Mesenchymal stem cell (in vitro differentiated cells and primary cell): ENCODE results near the gene DOCK3.

ENCODE experiments used
- DNase-seq: peaks from one replicate; pipeline ENCODE4 v3.0.0-alpha.2; 2013
- H2AFZ ChIP-seq: one replicate; pipeline ENCODE4 v1.6.1; 2013; ENCODE audit warnings: low read depth, mild to moderate bottlenecking, control low read depth, inconsistent platforms, low read length, moderate library complexity
- H2AK5ac ChIP-seq: 2 replicates; pipeline ENCODE4 v1.6.1; 2013; ENCODE audit warnings: low read length, moderate library complexity, mild to moderate bottlenecking, inconsistent platforms; ENCODE audit not compliant: severe bottlenecking
- H2BK120ac ChIP-seq: one replicate; pipeline ENCODE4 v1.6.1; 2013; ENCODE audit warnings: low read depth, mild to moderate bottlenecking, inconsistent platforms, low read length, moderate library complexity
- H2BK12ac ChIP-seq, 2 experiments: one replicate each; pipeline ENCODE4 v1.6.1; 2013; ENCODE audit warnings: inconsistent platforms in 2 of 2, low read length in 2 of 2, mild to moderate bottlenecking in 2 of 2, moderate library complexity in 2 of 2, control low read depth in 1 of 2
- H2BK15ac ChIP-seq: one replicate; pipeline ENCODE4 v1.6.1; 2013; ENCODE audit warnings: mild to moderate bottlenecking, low read depth, inconsistent platforms; ENCODE audit not compliant: poor library complexity, severe bottlenecking
- H2BK5ac ChIP-seq: 2 replicates; pipeline ENCODE4 v1.6.1; 2013; ENCODE audit warnings: low read depth, mild to moderate bottlenecking, low read length, control low read depth, inconsistent platforms; ENCODE audit not compliant: poor library complexity, severe bottlenecking
- H3K14ac ChIP-seq, 2 experiments: one replicate each; pipeline ENCODE4 v1.6.1; 2013; ENCODE audit warnings: inconsistent platforms in 2 of 2, low read length in 2 of 2, control low read depth in 1 of 2, mild to moderate bottlenecking in 1 of 2, moderate library complexity in 1 of 2
- H3K18ac ChIP-seq, 2 experiments: one replicate each; pipeline ENCODE4 v1.6.1; 2013; ENCODE audit warnings: inconsistent platforms in 2 of 2, low read length in 2 of 2, control low read depth in 1 of 2, low read depth in 1 of 2, mild to moderate bottlenecking in 1 of 2
- H3K23ac ChIP-seq, 2 experiments: one replicate each; pipeline ENCODE4 v1.6.1; 2013; ENCODE audit warnings: inconsistent platforms in 2 of 2, low read length in 2 of 2, mild to moderate bottlenecking in 2 of 2, moderate library complexity in 2 of 2, control low read depth in 1 of 2
- H3K27ac ChIP-seq: 2 replicates; pipeline ENCODE4 v1.5.1; 2013; ENCODE audit warnings: mild to moderate bottlenecking, moderate library complexity, low read length, control low read depth, inconsistent platforms; ENCODE audit not compliant: poor library complexity, severe bottlenecking
- H3K27me3 ChIP-seq, 2 experiments: 2 replicates each; pipeline versions ENCODE4 v1.6.1 to v1.7.0; 2013; ENCODE audit warnings: low read length in 2 of 2, mild to moderate bottlenecking in 2 of 2, moderate library complexity in 2 of 2, control low read depth in 1 of 2, inconsistent platforms in 1 of 2; ENCODE audit not compliant: control insufficient read depth in 1 of 2, insufficient read depth in 1 of 2
- H3K36me3 ChIP-seq, 2 experiments: 2 replicates each; pipeline versions ENCODE4 v1.6.1 to v1.7.0; 2013; ENCODE audit warnings: low read length in 2 of 2, control low read depth in 1 of 2, inconsistent platforms in 1 of 2, low read depth in 1 of 2, mild to moderate bottlenecking in 1 of 2; ENCODE audit not compliant: insufficient read depth in 2 of 2, control insufficient read depth in 1 of 2
- H3K4ac ChIP-seq, 2 experiments: one replicate each; pipeline ENCODE4 v1.6.1; 2013; ENCODE audit warnings: inconsistent platforms in 2 of 2, low read length in 2 of 2, mild to moderate bottlenecking in 2 of 2, moderate library complexity in 2 of 2, control low read depth in 1 of 2, low read depth in 1 of 2
- H3K4me1 ChIP-seq: 2 replicates; pipeline ENCODE4 v1.6.1; 2013; ENCODE audit warnings: low read depth, low read length, control low read depth; ENCODE audit not compliant: control insufficient read depth, insufficient read depth
- H3K4me2 ChIP-seq: 2 replicates; pipeline ENCODE4 v1.6.1; 2013; ENCODE audit warnings: low read length, mild to moderate bottlenecking, inconsistent platforms; ENCODE audit not compliant: poor library complexity, severe bottlenecking
- H3K4me3 ChIP-seq, 2 experiments: 2 replicates each; pipeline versions ENCODE4 v1.5.1 to v1.7.0; 2013; ENCODE audit warnings: low read length in 2 of 2, mild to moderate bottlenecking in 2 of 2, control low read depth in 1 of 2, low read depth in 1 of 2; ENCODE audit not compliant: insufficient read depth in 1 of 2
- H3K79me1 ChIP-seq: replicated peaks from 2 replicates; pipeline ENCODE4 v1.6.1; 2013; ENCODE audit warnings: mild to moderate bottlenecking, control low read depth, low read length, inconsistent platforms; ENCODE audit not compliant: poor library complexity, severe bottlenecking
- H3K9ac ChIP-seq: 2 replicates; pipeline ENCODE4 v1.7.0; 2013; ENCODE audit warnings: mild to moderate bottlenecking, low read length, moderate library complexity
- H3K9me3 ChIP-seq: 2 replicates; pipeline ENCODE4 v1.7.0; 2013; ENCODE audit warnings: mild to moderate bottlenecking, low read length; ENCODE audit not compliant: control insufficient read depth
- H4K8ac ChIP-seq: one replicate; pipeline ENCODE4 v1.6.1; 2013; ENCODE audit warnings: inconsistent platforms, mild to moderate bottlenecking, low read length, moderate library complexity
- H4K91ac ChIP-seq: one replicate; pipeline ENCODE4 v1.6.1; 2013; ENCODE audit warnings: mild to moderate bottlenecking, low read length, inconsistent platforms
- WGBS: methylation state at CpG from one replicate; pipeline ENCODE4 v1.1.7; 2013; ENCODE audit warnings: mixed read lengths; 5-methylcytosine and 5-hydroxymethylcytosine counted together

Gene DOCK3

DNA sequence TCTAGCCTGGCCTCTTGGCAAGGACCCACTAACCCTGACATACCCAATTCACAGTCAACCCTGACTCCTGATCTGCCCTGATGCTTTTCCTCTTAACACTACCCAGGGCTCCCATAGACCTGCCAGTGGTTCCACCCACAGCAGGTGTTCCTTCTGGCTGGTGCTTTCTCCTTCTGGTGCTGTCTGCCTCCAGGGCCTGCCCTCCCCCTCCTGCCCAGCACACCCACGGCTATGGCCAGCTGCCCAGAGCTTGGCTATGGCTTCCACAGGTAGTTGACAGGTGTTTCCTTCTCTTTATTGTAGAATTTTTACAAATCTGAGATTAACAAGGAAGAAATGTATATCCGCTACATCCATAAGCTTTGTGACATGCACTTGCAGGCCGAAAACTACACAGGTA, 663.9 kb downstream of the DOCK3 start:
- Histone ChIP-seq H4K91ac (no peak overlapping the region), H3K27me3 (no peaks in the 10 kb centered on the region), H3K4me3 (no peak overlapping the region), H3K23ac (no peak overlapping the region), H2BK5ac (no peak overlapping the region), H3K4me2 (no peak overlapping the region), H2AFZ (no peak overlapping the region), H2BK15ac (no peak overlapping the region), H2BK120ac (no peak overlapping the region), H4K8ac (no peak overlapping the region), H3K14ac (no peak overlapping the region), H3K4ac (peak overlapping the region in 1 of 2 experiments; percentile 40), H3K36me3 (no peaks in the 10 kb centered on the region), H3K18ac (no peak overlapping the region), H2BK12ac (peak overlapping the region; percentile 43 to 67), H3K9ac (no peak overlapping the region), H2AK5ac (no peak overlapping the region), H3K27ac (no peak overlapping the region), H3K79me1 (no peaks in the 10 kb centered on the region), H3K9me3 (no peaks in the 10 kb centered on the region), H3K4me1 (peaks cover 11% of the 10 kb centered on the region)
- DNase-seq, result no peak
- 100% methylated on average over 2 of the region's 3 CpGs for WGBS

DNA sequence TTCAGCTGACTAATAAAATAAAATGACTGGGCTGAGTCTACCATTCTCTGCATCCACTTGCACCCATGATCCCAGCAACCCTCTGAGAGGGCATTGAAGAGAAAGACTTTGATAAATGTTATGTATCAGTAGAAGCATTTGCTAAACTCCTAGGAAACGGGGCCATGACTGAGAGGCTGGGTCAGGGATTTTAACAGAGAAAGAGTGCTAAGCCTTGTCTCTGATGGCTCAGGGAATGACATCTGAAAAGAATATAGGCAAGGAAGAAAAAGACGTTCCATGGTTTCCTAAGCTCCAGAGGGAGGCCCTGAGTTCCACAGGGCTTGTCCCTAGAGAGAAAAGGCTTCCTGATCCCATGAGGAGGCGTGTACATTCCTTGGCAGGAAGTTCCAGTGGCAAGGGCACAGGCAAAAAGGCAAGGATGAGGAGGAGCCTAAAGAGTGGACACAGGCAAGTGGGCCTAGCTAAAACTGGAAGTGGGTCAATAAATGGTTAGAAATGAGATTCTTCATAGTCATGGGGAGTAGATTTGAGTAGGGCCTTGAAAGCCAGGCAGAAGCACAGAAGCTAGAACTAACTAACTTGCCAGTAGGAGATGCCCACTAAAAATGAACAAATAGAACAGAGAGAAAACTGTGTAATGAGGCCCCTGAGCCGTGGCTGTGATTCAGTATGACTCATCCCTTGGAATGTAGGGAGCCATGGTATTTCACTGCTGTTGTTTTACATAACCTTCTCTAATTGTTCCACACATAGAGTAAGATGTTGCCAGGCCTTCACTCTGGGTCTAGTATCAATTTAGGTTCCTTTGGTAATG, 665.5 kb downstream of the DOCK3 start:
- no peaks in the 10 kb centered on the region for H3K9me3 ChIP-seq
- H3K23ac ChIP-seq, result no peak overlapping the region
- peak overlapping the region; percentile 93 for H4K8ac ChIP-seq
- H4K91ac ChIP-seq, result peak overlapping the region; percentile 64
- H3K27me3 ChIP-seq, result no peaks in the 10 kb centered on the region
- no peak overlapping the region for H2AFZ ChIP-seq
- H3K4me1 ChIP-seq, result peaks cover 13% of the 10 kb centered on the region
- no peak overlapping the region for H3K14ac ChIP-seq
- peak overlapping the region; percentile 82 for H2BK120ac ChIP-seq
- peak overlapping the region in 1 of 2 experiments; percentile 5 for H3K4me3 ChIP-seq
- H3K27ac ChIP-seq, result peak overlapping the region; percentile 96
- no peak overlapping the region for H3K4me2 ChIP-seq
- H3K4ac ChIP-seq, result peak overlapping the region; percentile 62 to 79
- peak overlapping the region; percentile 65 to 81 for H2BK12ac ChIP-seq
- H2BK5ac ChIP-seq, result peak overlapping the region; percentile 80
- H2AK5ac ChIP-seq, result peak overlapping the region; percentile 54
- no peaks in the 10 kb centered on the region for H3K36me3 ChIP-seq
- H3K9ac ChIP-seq, result peak overlapping the region; percentile 78
- peak; percentile 92 for DNase-seq
- no peak overlapping the region for H2BK15ac ChIP-seq
- H3K18ac ChIP-seq, result peak overlapping the region; percentile 81 to 98
- H3K79me1 ChIP-seq, result no peaks in the 10 kb centered on the region
- WGBS, result 17% methylated on average over 4 of the region's 4 CpGs

DNA sequence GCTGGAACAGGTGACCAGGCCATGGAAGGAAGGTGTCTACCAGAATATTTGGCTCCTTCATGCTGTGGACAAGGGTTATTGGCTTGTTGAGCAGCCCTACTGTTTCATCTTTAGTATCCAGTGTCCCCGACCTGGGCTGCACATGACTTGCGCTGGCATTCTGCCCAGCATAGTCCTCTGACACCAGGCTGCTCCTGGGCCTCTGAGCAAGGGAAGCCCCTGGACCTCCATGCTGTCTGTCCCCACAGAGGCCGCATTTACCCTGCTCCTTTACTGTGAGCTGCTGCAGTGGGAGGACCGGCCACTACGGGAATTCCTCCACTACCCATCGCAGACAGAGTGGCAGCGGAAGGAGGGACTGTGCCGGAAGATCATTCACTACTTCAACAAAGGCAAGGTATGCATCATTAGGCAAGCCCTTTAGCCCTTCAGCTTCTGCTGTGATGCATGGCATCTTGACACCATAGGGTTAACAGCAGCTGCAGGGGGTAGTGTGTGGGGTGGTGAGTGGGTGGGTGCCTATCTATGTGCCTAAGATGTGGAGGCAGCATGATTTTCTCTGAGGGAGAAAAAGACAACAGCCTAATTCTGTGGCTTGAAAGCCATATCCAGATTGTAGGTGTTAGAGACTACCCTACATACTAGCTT, 666.4 kb downstream of the DOCK3 start:
- H3K4ac ChIP-seq, result peak overlapping the region; percentile 62 to 79
- H2BK5ac ChIP-seq, result peak overlapping the region; percentile 79
- H2BK12ac ChIP-seq, result peak overlapping the region; percentile 97 to 98
- H2BK15ac ChIP-seq, result peak overlapping the region; percentile 78
- H3K18ac ChIP-seq, result peak overlapping the region; percentile 81 to 98
- H3K27me3 ChIP-seq, result no peaks in the 10 kb centered on the region
- no peaks in the 10 kb centered on the region for H3K9me3 ChIP-seq
- H3K79me1 ChIP-seq, result no peaks in the 10 kb centered on the region
- H3K4me3 ChIP-seq, result no peak overlapping the region
- peak overlapping the region; percentile 54 for H2AK5ac ChIP-seq
- WGBS, result 93% methylated on average over 8 of the region's 8 CpGs
- peak; percentile 34 for DNase-seq
- peak overlapping the region; percentile 67 for H2AFZ ChIP-seq
- H3K14ac ChIP-seq, result peak overlapping the region in 1 of 2 experiments; percentile 83
- H3K27ac ChIP-seq, result peak overlapping the region; percentile 96
- no peaks in the 10 kb centered on the region for H3K36me3 ChIP-seq
- peak overlapping the region; percentile 65 for H2BK120ac ChIP-seq
- H3K23ac ChIP-seq, result no peak overlapping the region
- peak overlapping the region; percentile 93 for H4K8ac ChIP-seq
- peak overlapping the region; percentile 74 for H4K91ac ChIP-seq
- peaks cover 13% of the 10 kb centered on the region for H3K4me1 ChIP-seq
- H3K4me2 ChIP-seq, result no peak overlapping the region
- H3K9ac ChIP-seq, result peak overlapping the region; percentile 78
